Activated naive CD4-positive, alpha-beta T cell treated with anti-CD3 and anti-CD28 coated beads, Interleukin-2, amount 50 U/mL, for 72 hours (primary cell): Measurements from ENCODE around the gene CDKN2B-AS1. TPM values are rescaled to one million over a fixed set of nuclear protein-coding genes. Genes with fewer than 3 reads are reported as not detected.
A peak's percentile ranks its signal among the peaks of the same experiment; 100 is the strongest.

Experiments used
- ATAC-seq, 2 donors: fragments of 150-1000 bp; cut with Tn5 transposase; 2 replicates each; pipeline ENCODE4 v1.10.0; 2021; ENCODE audit warnings: mild to moderate bottlenecking in 2 of 2, moderate library complexity in 2 of 2
- DNase-seq, 2 donors: peaks; one replicate each; pipeline ENCODE4 v3.0.0; 2021 to 2022; ENCODE audit warnings: low spot score in 2 of 2
- H3K27ac Mint-ChIP-seq, 2 donors: one replicate each; pipeline ENCODE4 v1.8.0; 2022; ENCODE audit warnings: mild to moderate bottlenecking in 2 of 2, mixed read lengths in 2 of 2
- H3K36me3 Mint-ChIP-seq, 2 donors: one replicate each; pipeline ENCODE4 v1.8.0; 2022; ENCODE audit warnings: mixed read lengths in 2 of 2
- H3K9me3 Mint-ChIP-seq, 2 donors: one replicate each; pipeline ENCODE4 v1.8.0; 2022; ENCODE audit warnings: mixed read lengths in 2 of 2
- total RNA-seq, 2 donors: library from RNA; stranded (reverse); gene quantifications; one replicate each; pipeline ENCODE4 v1.2.3, GENCODE V29; 2022

CDKN2B-AS1 gene
- total RNA-seq, 2 donors from 2014 or later, result 0.20 TPM; not detected in 1

DNA sequence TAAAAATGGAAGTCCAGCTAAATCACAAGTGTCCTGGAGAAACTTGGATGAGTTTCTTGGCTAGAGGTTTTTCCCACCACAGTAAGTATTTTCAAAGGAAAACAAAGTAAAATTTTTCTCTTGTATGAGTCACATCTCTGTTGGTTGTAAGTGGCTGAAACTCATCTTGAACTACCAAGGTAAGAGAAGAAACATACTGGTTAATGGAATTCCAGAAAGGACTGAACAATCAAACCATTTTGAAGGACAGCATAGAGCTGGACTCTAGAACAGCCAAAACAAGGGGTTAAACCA is 117.3 kb downstream of the CDKN2B-AS1 start:
- Mint-ChIP-seq H3K27ac (no peak overlapping the region), H3K9me3 (no peaks in the 10 kb centered on the region)
- no peak for ATAC-seq

DNA sequence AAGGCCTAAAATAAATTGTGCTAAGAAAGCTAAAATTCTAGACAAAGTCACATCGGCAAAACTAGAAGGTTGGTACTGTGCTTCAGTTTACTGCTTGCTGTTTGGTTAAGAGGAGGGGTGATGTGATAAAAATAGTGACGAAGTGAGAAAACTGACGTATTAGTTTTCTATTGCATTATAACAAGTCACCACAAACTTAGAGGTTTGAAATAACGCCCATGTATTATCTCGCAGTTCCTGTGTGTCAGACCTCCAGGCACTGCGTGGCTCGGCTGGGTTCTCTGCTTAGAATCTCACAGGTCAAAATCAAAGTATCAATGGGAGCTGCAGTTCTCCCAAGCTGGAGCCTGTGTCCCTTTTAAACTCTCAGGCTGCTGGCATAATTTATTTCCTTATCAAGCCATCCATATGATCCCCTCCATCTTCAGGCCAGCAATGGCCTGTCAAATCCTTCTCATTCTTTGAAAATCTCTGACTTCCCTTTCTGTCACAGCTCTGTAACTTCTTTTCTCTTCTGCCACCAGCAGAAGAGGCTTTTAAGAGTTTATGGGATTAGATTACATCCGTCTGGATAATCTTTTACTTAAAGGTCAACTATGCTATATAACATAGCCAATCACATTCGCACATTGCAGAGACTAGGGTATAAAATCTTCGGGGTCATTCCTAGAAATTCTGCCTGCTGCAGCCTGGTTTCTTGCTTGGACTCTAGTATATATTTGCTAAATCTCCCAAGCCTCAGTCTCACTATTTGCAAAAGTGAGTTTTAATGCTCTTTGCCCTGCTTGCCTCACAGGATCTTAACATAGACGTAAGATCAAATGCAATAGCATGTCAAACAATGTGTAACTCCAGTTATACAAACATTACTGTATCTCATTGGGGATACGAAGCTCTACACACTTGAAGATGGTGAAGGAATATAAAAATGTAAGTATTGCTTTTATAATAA is 118.6 kb downstream of the CDKN2B-AS1 start:
- Mint-ChIP-seq H3K9me3 (no peaks in the 10 kb centered on the region), H3K36me3 (no peaks in the 10 kb centered on the region), H3K27ac (no peak overlapping the region)
- DNase-seq (no peak), ATAC-seq (no peak)

More for the DNA sequence above, 117.3 kb downstream of the CDKN2B-AS1 start:
- no peak for DNase-seq
- no peaks in the 10 kb centered on the region for H3K36me3 Mint-ChIP-seq

DNA sequence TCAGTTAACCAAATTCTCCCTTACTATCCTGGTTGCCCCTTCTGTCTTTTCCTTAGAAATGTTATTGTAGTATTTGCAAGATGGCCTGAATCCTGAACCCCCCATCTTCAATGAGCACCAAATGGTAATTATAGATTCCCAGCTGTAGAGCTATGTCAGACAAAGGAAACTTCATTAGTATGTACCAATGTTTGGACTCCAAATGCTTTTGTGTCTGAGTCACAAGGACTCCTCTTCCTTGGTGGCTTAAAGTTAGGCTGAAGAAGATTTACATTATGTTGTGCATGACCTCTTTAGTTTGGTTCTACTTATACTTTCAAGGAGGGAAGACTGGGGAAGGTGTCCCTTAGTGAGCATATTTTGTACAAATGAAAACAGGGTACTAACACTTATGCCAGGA is 120.4 kb downstream of the CDKN2B-AS1 start:
- Mint-ChIP-seq H3K27ac (no peak overlapping the region), H3K36me3 (no peaks in the 10 kb centered on the region), H3K9me3 (no peaks in the 10 kb centered on the region)
- ATAC-seq, result no peak
- DNase-seq, result no peak

DNA sequence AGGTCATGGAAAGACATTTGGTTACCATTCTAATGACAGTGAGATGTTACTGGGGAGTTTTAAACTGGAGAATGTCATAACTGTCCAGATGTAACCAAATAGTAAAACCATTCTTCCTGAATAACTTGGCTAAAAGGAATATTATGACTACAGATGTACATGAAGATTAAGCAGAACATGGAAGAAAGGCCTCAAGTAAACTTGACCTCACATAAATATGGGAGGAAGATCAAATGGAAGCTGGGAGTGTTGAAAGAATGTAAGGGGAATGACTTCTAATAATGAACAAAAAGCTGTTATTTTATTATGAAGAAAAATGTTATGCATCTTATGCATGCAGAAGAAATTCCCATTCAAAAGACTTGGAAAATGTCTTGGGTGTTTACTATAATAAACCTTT is 122.2 kb downstream of the CDKN2B-AS1 start:
- no peak overlapping the region for H3K27ac Mint-ChIP-seq
- no peak for DNase-seq
- H3K9me3 Mint-ChIP-seq, result no peaks in the 10 kb centered on the region
- H3K36me3 Mint-ChIP-seq, result no peaks in the 10 kb centered on the region
- no peak for ATAC-seq

DNA sequence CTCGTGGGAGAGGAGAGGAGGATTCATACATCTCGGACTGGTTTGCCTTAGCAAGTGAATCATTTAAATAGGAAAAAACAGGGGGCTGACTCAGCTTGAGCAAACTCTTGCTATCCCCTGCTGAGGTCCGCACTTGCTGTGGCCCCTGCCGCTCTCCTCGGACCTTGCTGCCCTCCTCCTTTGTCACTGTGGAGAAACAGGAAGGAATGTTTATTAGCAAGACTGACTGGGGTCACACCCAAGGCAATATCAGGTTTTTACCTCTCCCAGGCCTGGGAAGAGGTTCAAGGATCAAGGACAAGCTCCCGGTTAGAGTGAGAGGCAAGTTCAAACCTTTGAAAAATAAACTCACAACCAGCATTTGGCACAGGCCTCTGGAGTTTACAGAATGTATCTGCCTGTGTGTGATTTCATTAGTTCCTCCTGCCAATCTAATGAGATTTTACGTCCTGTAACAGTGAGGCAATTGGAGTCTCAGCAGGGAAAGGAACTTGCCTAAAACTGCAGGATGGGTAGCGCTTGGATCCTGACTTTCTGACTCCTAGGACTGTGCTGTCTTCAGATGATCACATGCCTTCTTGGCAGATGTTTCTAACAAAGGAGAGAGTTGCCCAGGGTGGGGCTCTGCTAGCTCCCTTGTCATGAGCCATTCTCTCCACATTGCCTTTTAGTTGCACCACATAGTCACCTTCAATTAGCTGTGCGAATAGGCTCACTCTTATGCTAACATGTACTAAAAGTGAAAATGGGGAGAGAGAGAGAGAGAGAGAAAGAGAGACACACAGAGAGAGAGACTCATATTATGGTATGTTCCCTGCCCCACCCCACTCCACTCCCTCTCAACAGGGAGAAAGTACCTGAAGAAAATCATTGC is 123.2 kb downstream of the CDKN2B-AS1 start:
- Mint-ChIP-seq H3K27ac (no peak overlapping the region), H3K9me3 (no peaks in the 10 kb centered on the region), H3K36me3 (no peaks in the 10 kb centered on the region)
- ATAC-seq, result no peak
- no peak for DNase-seq

DNA sequence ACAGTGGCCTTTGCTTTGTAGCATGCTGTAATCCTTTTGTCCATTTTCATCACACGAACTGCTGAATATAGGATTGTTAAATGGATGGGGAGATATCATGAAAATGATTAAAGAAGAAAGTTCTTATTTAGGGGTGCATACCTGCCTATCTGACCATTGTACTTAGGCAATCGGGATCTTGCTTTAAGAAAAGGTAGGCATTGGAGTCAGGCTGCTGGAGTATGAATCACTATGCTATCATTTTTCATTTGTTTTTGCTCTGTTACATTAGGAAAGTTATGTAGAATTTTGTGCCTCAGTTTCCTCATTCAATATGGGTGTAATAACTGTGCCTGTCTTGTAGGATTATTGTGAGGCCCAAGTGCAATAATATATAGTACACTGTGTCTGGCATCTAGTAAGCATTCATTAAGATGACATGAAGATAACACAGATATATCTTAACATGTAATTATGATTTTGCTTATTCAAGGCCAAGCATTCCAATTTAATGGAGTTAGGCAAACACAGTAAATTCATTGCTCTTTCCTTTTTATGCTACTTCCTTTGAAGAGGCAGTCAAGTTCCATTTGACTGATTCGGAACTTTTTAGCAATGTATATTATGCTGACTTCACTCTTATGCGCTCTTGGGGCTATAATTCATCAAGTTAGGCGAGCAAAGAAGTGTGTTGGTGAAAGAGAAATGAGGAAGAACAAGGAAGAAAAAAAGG is 124.4 kb downstream of the CDKN2B-AS1 start:
- DNase-seq (no peak), ATAC-seq (no peak)
- no peaks in the 10 kb centered on the region for H3K36me3 Mint-ChIP-seq
- no peaks in the 10 kb centered on the region for H3K9me3 Mint-ChIP-seq
- H3K27ac Mint-ChIP-seq, result no peak overlapping the region

DNA sequence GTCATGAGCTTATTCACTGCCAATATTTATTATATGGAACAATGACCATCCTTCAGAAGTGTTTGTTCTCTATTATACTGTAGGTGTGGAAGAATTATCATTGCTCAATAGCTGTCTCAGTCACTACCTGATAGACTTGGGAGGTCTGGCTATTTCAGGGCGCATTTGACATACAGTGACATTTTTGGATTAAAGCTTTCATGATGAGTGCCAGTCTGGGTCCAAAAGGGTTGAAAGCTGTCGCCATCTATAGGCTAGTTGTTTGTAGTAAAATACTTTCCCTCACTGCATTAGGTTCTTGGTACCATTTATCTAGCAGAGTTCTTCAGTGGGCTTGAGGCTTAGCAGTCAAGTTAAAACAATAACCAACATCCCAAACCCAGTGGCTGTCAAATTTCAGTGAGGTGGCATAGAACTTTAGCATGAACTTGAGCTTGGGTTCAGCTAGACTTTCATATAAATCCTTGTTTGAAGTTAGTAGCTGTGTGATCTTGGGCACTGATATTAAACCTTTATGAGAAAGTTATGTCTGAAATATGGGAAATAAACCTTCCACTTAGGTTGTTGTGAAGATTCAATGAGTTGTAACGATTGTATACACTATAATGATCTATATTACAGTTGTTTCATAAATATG is 125.0 kb downstream of the CDKN2B-AS1 start:
- Mint-ChIP-seq H3K36me3 (no peaks in the 10 kb centered on the region), H3K9me3 (no peaks in the 10 kb centered on the region), H3K27ac (no peak overlapping the region)
- DNase-seq (no peak), ATAC-seq (peak; percentile 45 to 63)

DNA sequence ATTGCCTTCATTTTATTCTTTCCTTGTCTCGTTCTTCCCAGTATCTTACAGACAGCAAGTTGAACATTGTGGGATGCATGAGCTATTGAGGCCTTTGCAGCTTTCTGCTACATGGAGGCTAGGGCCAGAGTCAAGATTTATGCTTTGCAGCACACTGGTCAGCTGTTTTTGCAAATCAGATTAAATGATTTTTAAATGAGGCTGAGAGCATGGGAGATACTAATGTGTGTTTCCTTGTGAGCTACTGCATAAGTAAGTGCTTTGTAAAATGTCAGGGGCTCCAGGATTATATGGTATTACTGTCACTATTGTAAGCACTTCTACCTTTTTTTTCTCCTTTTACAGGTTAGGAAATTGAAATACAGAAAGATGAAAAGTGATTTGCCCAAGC is 125.6 kb downstream of the CDKN2B-AS1 start:
- no peaks in the 10 kb centered on the region for H3K9me3 Mint-ChIP-seq
- ATAC-seq, result no peak
- H3K36me3 Mint-ChIP-seq, result no peaks in the 10 kb centered on the region
- DNase-seq, result no peak
- no peak overlapping the region for H3K27ac Mint-ChIP-seq

DNA sequence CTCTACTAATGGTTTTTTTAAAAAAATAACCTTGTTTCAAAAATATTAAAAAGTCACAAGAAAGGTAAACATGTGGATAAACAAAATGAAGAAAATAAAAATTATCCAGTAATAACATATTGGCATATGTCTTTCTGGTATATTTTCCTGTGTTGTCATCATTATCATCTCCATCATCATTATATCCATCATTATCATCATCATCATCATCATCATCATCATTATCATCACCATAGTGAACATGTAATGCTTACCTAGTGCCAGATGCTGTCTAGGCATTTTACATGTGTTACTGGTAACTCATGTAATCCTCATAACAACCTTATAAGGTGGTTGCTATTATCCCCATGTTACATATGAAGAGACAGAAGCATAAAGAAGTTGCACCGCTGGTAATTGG is 126.0 kb downstream of the CDKN2B-AS1 start:
- DNase-seq, result no peak
- Mint-ChIP-seq H3K36me3 (no peaks in the 10 kb centered on the region), H3K9me3 (no peaks in the 10 kb centered on the region), H3K27ac (no peak overlapping the region)
- no peak for ATAC-seq

DNA sequence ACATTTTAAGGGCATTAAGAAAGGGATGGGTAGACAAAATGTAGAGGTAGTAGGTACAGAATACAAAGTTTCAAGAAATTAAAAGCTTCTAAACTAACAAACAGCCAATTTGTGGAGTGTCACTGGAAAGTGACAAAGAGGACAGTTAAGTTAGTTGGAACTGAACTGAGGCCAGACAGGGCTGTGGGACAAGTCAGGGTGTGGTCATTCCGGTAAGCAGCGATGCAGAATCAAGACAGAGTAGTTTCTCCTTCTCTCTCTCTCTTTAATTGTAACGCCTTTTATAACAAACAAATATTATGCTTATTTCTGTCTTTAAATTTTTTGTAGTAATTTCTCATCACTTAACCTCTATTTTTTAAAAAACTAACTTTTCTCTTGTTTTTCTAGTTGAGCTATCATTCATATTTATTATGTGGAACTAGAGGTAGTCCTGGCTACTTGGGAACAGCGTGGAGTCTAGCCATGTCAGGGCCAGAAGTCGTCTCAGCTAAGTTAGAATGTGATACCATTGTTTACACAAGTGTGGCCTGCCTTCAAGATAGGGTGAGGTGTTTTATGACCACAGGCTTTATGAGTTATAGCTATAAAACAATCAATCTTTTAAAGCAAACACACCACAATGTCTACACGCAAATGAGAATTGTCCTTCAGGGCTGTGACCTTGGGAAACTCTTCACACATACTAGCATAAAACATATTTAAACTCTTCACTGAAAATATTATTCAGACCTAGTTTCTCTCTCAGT is 129.8 kb downstream of the CDKN2B-AS1 start:
- ATAC-seq (no peak), DNase-seq (no peak)
- Mint-ChIP-seq H3K9me3 (no peaks in the 10 kb centered on the region), H3K36me3 (no peaks in the 10 kb centered on the region), H3K27ac (no peak overlapping the region)

DNA sequence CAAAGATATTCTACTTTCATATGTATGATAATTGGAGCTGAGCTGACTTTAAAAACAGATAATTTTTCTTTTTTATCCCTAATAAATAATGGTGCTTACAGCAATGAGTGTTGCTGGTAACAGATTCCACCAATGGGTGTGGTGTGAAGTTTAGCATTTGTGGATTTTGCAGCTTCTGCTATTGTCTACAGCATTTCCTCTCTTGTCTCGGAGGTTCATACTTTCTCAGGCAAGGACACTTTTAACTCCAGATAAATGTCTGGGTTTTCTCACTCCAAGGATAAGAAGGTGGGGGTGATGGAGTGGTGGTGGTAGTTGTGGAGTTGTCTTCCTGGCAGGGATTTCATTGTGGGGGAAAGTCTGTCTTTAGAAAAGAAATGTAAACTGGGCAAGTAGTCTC is 134.5 kb downstream of the CDKN2B-AS1 start:
- H3K9me3 Mint-ChIP-seq, result no peaks in the 10 kb centered on the region
- no peaks in the 10 kb centered on the region for H3K36me3 Mint-ChIP-seq
- no peak for DNase-seq
- ATAC-seq, result no peak
- H3K27ac Mint-ChIP-seq, result no peak overlapping the region

DNA sequence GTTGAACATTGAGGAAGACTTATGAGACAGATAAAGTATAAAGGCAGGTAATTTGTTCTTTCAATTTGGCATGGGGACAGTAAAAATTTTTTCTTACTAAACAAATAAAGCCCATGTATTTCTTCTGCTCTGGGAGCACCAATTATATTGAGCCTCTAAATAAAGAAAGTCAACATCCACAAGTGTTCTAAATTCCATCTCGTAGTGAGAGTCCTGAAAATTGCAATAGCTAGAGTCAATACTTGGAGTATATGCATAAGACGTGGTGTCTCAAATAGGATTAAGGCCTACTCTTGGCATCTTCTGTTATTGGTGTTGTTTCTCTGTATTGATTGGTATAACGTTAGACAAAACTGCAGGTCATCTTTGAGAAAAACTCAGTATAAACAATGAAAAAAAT is 135.0 kb downstream of the CDKN2B-AS1 start:
- Mint-ChIP-seq H3K36me3 (no peaks in the 10 kb centered on the region), H3K27ac (no peak overlapping the region), H3K9me3 (no peaks in the 10 kb centered on the region)
- no peak for ATAC-seq
- DNase-seq, result no peak

DNA sequence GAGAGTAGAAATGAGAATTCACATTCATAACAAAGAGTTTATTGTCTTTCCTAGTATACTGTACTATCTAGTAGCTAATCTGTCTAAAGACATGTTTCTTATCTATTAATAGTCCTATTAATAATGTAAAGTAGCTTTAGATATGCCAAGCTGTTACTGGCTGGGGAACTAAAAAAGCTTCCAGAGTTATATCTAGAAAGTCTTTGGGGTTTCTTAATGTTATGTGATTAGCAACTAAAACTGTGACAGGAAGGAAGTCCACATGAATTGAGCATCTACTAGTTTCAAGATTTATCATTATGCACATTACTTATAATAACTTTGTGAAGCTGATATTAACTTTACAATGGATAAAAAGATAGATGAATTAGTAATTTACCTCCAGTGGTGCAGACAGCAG is 137.2 kb downstream of the CDKN2B-AS1 start:
- no peak for DNase-seq
- ATAC-seq, result no peak
- Mint-ChIP-seq H3K9me3 (no peaks in the 10 kb centered on the region), H3K36me3 (no peaks in the 10 kb centered on the region), H3K27ac (no peak overlapping the region)

DNA sequence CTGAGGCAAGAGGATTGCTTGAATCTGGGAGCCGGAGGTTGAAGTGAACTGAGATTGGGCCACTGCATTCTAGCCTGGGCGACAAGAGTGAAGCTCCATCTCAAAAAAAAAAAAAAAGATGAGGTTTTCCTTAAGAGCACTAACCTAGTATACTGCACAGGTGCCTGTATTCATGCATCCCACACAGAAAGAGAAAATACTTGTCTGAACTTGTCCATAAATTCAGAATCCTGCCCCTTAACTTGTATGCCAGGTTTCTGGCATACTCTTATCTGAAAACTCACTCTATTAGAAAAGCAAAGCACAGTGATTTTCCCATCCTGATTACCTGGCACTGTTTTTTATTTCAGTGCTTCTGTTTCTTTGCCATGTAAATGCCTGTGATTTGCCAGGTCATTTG is 139.8 kb downstream of the CDKN2B-AS1 start:
- ATAC-seq, result no peak
- H3K9me3 Mint-ChIP-seq, result peaks cover 0 to 4% of the 10 kb centered on the region in 2 donors
- H3K27ac Mint-ChIP-seq, result no peak overlapping the region
- no peak for DNase-seq
- no peaks in the 10 kb centered on the region for H3K36me3 Mint-ChIP-seq

DNA sequence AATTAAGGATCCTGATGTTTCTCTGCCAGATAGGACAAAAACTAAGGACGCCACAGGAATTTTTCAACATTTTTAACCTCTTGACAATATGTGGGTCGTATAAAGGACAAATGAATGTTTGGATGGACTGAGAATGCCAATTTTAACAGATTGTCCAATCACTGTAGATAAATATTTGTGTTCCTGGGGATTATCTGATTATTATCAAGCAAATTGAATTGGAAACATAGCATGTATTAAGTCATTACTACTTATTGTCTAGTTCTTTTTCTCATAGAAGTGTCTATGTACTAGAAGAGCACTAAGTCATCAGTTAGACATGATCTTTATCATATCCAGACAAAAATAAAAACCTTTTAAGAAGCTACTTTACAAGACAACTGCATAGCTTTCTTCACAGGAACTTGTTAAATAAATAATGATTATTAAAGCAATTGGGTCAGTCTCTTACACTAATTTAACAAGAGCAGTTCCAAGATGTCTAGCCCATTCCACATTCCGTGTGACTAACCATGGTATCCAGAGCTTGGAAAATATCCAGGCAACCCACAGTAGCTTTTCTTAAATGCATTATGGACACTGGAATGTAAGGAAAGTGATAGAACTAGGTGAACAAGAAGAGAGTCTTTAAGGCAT is 142.0 kb downstream of the CDKN2B-AS1 start:
- ATAC-seq (no peak), DNase-seq (no peak)
- H3K27ac Mint-ChIP-seq, result no peak overlapping the region
- H3K9me3 Mint-ChIP-seq, result peaks cover 0 to 4% of the 10 kb centered on the region in 2 donors
- no peaks in the 10 kb centered on the region for H3K36me3 Mint-ChIP-seq
